Lung (tissue), 12 donors: ENCODE results near the gene STAM2. TPM values are rescaled to one million over a fixed set of nuclear protein-coding genes. Genes with fewer than 3 reads are reported as not detected.

Experiments
- ATAC-seq: fragments of 200-7000 bp; cut with Tn5 transposase; one replicate; pipeline ENCODE4 v1.9.1; 2020; ENCODE audit warnings: moderate number of reproducible peaks; ENCODE audit not compliant: insufficient read depth, low FRiP score
- DNase-seq, 3 donors: peaks; one replicate each; pipeline ENCODE4 v3.0.0-alpha.2; 2013 to 2017
- H3K27ac ChIP-seq, 2 donors: one replicate each; pipeline ENCODE4 v1.5.1; 2013; ENCODE audit warnings: mild to moderate bottlenecking in 2 of 2, moderate library complexity in 2 of 2, control low read depth in 1 of 2, inconsistent platforms in 1 of 2, low read depth in 1 of 2, low read length in 1 of 2
- H3K27me3 ChIP-seq, 3 donors: one replicate each; pipeline ENCODE4 v1.5.1; 2013; ENCODE audit warnings: low read length in 2 of 3; ENCODE audit not compliant: control insufficient read depth in 3 of 3, insufficient read depth in 3 of 3
- H3K36me3 ChIP-seq, 4 donors: one replicate each; pipeline ENCODE4 v1.5.1; 2013; ENCODE audit warnings: low read length in 4 of 4, mild to moderate bottlenecking in 1 of 4, moderate library complexity in 1 of 4; ENCODE audit not compliant: control insufficient read depth in 4 of 4, insufficient read depth in 4 of 4
- H3K4me1 ChIP-seq, 5 donors: one replicate each; pipeline ENCODE4 v1.5.1; 2013; ENCODE audit warnings: low read length in 5 of 5, mild to moderate bottlenecking in 2 of 5, moderate library complexity in 1 of 5; ENCODE audit not compliant: control insufficient read depth in 5 of 5, insufficient read depth in 5 of 5
- H3K4me3 ChIP-seq: one replicate; pipeline ENCODE4 v1.5.1; 2013; ENCODE audit warnings: mild to moderate bottlenecking, control low read depth, moderate library complexity
- H3K9ac ChIP-seq, 2 donors: one replicate each; pipeline ENCODE4 v1.5.1; 2013; ENCODE audit warnings: low read length in 2 of 2, control low read depth in 1 of 2; ENCODE audit not compliant: insufficient read depth in 1 of 2
- H3K9me3 ChIP-seq, 4 donors: one replicate each; pipeline ENCODE4 v1.5.1; 2013; ENCODE audit warnings: low read length in 3 of 4, mild to moderate bottlenecking in 1 of 4, moderate library complexity in 1 of 4; ENCODE audit not compliant: control insufficient read depth in 4 of 4, insufficient read depth in 3 of 4
- CTCF ChIP-seq: IDR thresholded peaks from 2 replicates; pipeline ENCODE4 v1.5.1; 2012; ENCODE audit warnings: mild to moderate bottlenecking; ENCODE audit errors: control extremely low read depth, extremely low read depth
- WGBS, 2 donors: extraction: QIAGEN DNeasy Blood & Tissue Kit; methylation state at CpG; one replicate each; pipeline ENCODE4 v1.1.7; 2013; 5-methylcytosine and 5-hydroxymethylcytosine counted together
- polyA plus RNA-seq, 2 donors: library from polyadenylated mRNA; stranded (reverse); fragments of 200-250 nt; gene quantifications; one replicate each; pipeline ENCODE4 v1.2.1, GENCODE V29; 2013
- total RNA-seq, 2 donors: library from RNA; depleted of rRNA in 1 of 2; stranded (reverse); fragments of >200 nt in 1 of 2; gene quantifications; one replicate each; pipeline ENCODE4 v1.2.1, GENCODE V29; 2014 to 2021
- donor health status: control.
- donor health status: control.
- donor health status: Bipolar disorder and iron deficiency.
- donor health status: healthy.
- donor health status: DM: yes; HTN: yes; CAD: no.

STAM2 gene
- total and polyA plus RNA-seq, 4 donors = 8.0 to 62.1 (median 24.1) TPM

GRCh38 chr2:152221839-152222238 lies 46.3 kb upstream of the STAM2 start:
- ATAC-seq = no peak
- H3K4me3 ChIP-seq = no peak overlapping the region
- DNase-seq = peak; percentile 51 to 94 (median 92)
- WGBS, 2 donors = 64 to 68% methylated on average over 3 of the region's 3 CpGs
- H3K27me3 ChIP-seq = no peaks in the 10 kb centered on the region
- no peak overlapping the region for H3K27ac ChIP-seq
- H3K36me3 ChIP-seq = no peaks in the 10 kb centered on the region
- peaks cover 2 to 40% (median 9%) of the 10 kb centered on the region in 5 donors for H3K4me1 ChIP-seq
- TF ChIP-seq CTCF = no peak
- H3K9ac ChIP-seq = no peak overlapping the region
- no peaks in the 10 kb centered on the region for H3K9me3 ChIP-seq

GRCh38 chr2:152219077-152219828 lies 43.7 kb upstream of the STAM2 start:
- TF ChIP-seq CTCF = no peak
- Histone ChIP-seq H3K4me3 (no peak overlapping the region), H3K36me3 (no peaks in the 10 kb centered on the region), H3K9me3 (no peaks in the 10 kb centered on the region), H3K27me3 (no peaks in the 10 kb centered on the region), H3K27ac (no peak overlapping the region), H3K9ac (no peak overlapping the region), H3K4me1 (peaks cover 2 to 29% (median 8%) of the 10 kb centered on the region in 5 donors)
- ATAC-seq = no peak
- WGBS, 2 donors = 94% methylated on average over 4 of the region's 4 CpGs
- peak in 1 of 3 donors; percentile 7 for DNase-seq

GRCh38 chr2:152201466-152201830 lies 25.9 kb upstream of the STAM2 start:
- H3K27me3 ChIP-seq = no peaks in the 10 kb centered on the region
- no peak overlapping the region for H3K27ac ChIP-seq
- peaks cover 0 to 7% (median 0%) of the 10 kb centered on the region in 5 donors for H3K4me1 ChIP-seq
- no peak overlapping the region for H3K4me3 ChIP-seq
- TF ChIP-seq CTCF = no peak
- DNase-seq (no peak), ATAC-seq (no peak)
- no peaks in the 10 kb centered on the region for H3K9me3 ChIP-seq
- 88 to 93% methylated on average over 2 of the region's 2 CpGs for WGBS, 2 donors
- H3K9ac ChIP-seq = no peak overlapping the region
- no peaks in the 10 kb centered on the region for H3K36me3 ChIP-seq
